BLaER1 (cell line): ENCODE results near the gene FER1L5.

Source experiments
- H3K27ac ChIP-seq: shearing (Covaris generic); formaldehyde crosslinking; 2 replicates; pipeline ENCODE4 v1.8.1; 2022
- H3K27me3 ChIP-seq: shearing (Covaris generic); formaldehyde crosslinking; 2 replicates; pipeline ENCODE4 v1.8.1; 2022
- H3K36me3 ChIP-seq: shearing (Covaris generic); formaldehyde crosslinking; 2 replicates; pipeline ENCODE4 v1.8.1; 2022
- H3K4me1 ChIP-seq: shearing (Covaris generic); formaldehyde crosslinking; 2 replicates; pipeline ENCODE4 v1.8.1; 2022
- H3K4me2 ChIP-seq: shearing (Covaris generic); formaldehyde crosslinking; 2 replicates; pipeline ENCODE4 v1.8.1; 2022
- H3K4me3 ChIP-seq: shearing (Covaris generic); formaldehyde crosslinking; 2 replicates; pipeline ENCODE4 v1.8.1; 2022
- H3K9ac ChIP-seq: shearing (Covaris generic); formaldehyde crosslinking; 2 replicates; pipeline ENCODE4 v1.8.1; 2022
- H3K9me3 ChIP-seq: shearing (Covaris generic); formaldehyde crosslinking; 2 replicates; pipeline ENCODE4 v1.8.1; 2022
- H4K20me1 ChIP-seq: shearing (Covaris generic); formaldehyde crosslinking; 2 replicates; pipeline ENCODE4 v1.8.1; 2022
- Cebpa-rat ChIP-seq: shearing (Covaris generic); IDR thresholded peaks from 2 replicates; pipeline ENCODE4 v1.8.1; 2022

FER1L5 gene

GRCh38 chr2:96669539-96670215, 27.1 kb downstream of the FER1L5 start:
- Histone ChIP-seq H3K4me1 (no peaks in the 10 kb centered on the region), H3K27me3 (no peaks in the 10 kb centered on the region), H3K4me3 (no peak overlapping the region), H3K36me3 (no peaks in the 10 kb centered on the region), H3K4me2 (no peak overlapping the region), H3K9ac (no peak overlapping the region), H3K27ac (no peak overlapping the region), H4K20me1 (no peaks in the 10 kb centered on the region), H3K9me3 (no peaks in the 10 kb centered on the region)
- TF ChIP-seq Cebpa-rat = no peak

- no peak overlapping the region for H3K4me3 ChIP-seq
- TF ChIP-seq Cebpa-rat = no peak
- H3K4me2 ChIP-seq = no peak overlapping the region
- peaks cover 20% of the 10 kb centered on the region for H3K4me1 ChIP-seq
- H4K20me1 ChIP-seq = no peaks in the 10 kb centered on the region
- no peak overlapping the region for H3K9ac ChIP-seq
- H3K9me3 ChIP-seq = no peaks in the 10 kb centered on the region
- H3K27ac ChIP-seq = no peak overlapping the region
- no peaks in the 10 kb centered on the region for H3K27me3 ChIP-seq
- H3K36me3 ChIP-seq = no peaks in the 10 kb centered on the region
Measured at GRCh38 chr2:96679848-96680247, 37.3 kb downstream of the FER1L5 start.

- H3K36me3 ChIP-seq = no peaks in the 10 kb centered on the region
- H3K27ac ChIP-seq = no peak overlapping the region
- H3K9ac ChIP-seq = no peak overlapping the region
- peaks cover 28% of the 10 kb centered on the region for H3K4me1 ChIP-seq
- H4K20me1 ChIP-seq = no peaks in the 10 kb centered on the region
- TF ChIP-seq Cebpa-rat = no peak
- H3K4me3 ChIP-seq = no peak overlapping the region
- no peak overlapping the region for H3K4me2 ChIP-seq
- H3K27me3 ChIP-seq = no peaks in the 10 kb centered on the region
- H3K9me3 ChIP-seq = no peaks in the 10 kb centered on the region
Measured at GRCh38 chr2:96680561-96681141, 38.1 kb downstream of the FER1L5 start.

GRCh38 chr2:96681540-96681939, 39.0 kb downstream of the FER1L5 start:
- Histone ChIP-seq H3K9ac (no peak overlapping the region), H3K9me3 (no peaks in the 10 kb centered on the region), H3K36me3 (no peaks in the 10 kb centered on the region), H3K4me1 (peaks cover 36% of the 10 kb centered on the region), H3K27me3 (no peaks in the 10 kb centered on the region), H3K4me2 (no peak overlapping the region), H4K20me1 (no peaks in the 10 kb centered on the region), H3K4me3 (no peak overlapping the region), H3K27ac (no peak overlapping the region)
- TF ChIP-seq Cebpa-rat = no peak

- Histone ChIP-seq H3K4me2 (peak overlapping the region; percentile 55), H3K27me3 (no peaks in the 10 kb centered on the region), H3K4me3 (no peak overlapping the region)
Measured at GRCh38 chr2:96683307-96683706, 40.7 kb downstream of the FER1L5 start.

GRCh38 chr2:96683972-96684820, 41.6 kb downstream of the FER1L5 start:
- Histone ChIP-seq H3K4me1 (peaks cover 54% of the 10 kb centered on the region), H3K27ac (peak overlapping the region; percentile 16; the same call in 1 of the 2 replicates), H3K4me3 (no peak overlapping the region), H3K9me3 (no peaks in the 10 kb centered on the region), H3K27me3 (no peaks in the 10 kb centered on the region), H3K36me3 (no peaks in the 10 kb centered on the region), H3K9ac (no peak overlapping the region), H4K20me1 (no peaks in the 10 kb centered on the region), H3K4me2 (peak overlapping the region; percentile 55)
- no peak for TF ChIP-seq Cebpa-rat

More at GRCh38 chr2:96683307-96683706, 40.7 kb downstream of the FER1L5 start:
- Histone ChIP-seq H4K20me1 (no peaks in the 10 kb centered on the region), H3K27ac (0 out of 2 replicates have a peak overlapping the region, but pooled peaks have one; percentile 6), H3K36me3 (no peaks in the 10 kb centered on the region), H3K9ac (no peak overlapping the region), H3K9me3 (no peaks in the 10 kb centered on the region), H3K4me1 (peaks cover 46% of the 10 kb centered on the region)
- no peak for TF ChIP-seq Cebpa-rat

- Histone ChIP-seq H3K36me3 (no peaks in the 10 kb centered on the region), H3K27me3 (no peaks in the 10 kb centered on the region), H3K4me2 (peak overlapping the region; percentile 55)
Measured at GRCh38 chr2:96684883-96685576, 42.5 kb downstream of the FER1L5 start.

GRCh38 chr2:96685577-96686459, 43.3 kb downstream of the FER1L5 start:
- Histone ChIP-seq H4K20me1 (no peaks in the 10 kb centered on the region), H3K9me3 (no peaks in the 10 kb centered on the region), H3K27me3 (no peaks in the 10 kb centered on the region), H3K4me2 (peak overlapping the region; percentile 57), H3K27ac (0 out of 2 replicates have a peak overlapping the region, but pooled peaks have one; percentile 35), H3K4me1 (peaks cover 55% of the 10 kb centered on the region), H3K4me3 (no peak overlapping the region), H3K9ac (no peak overlapping the region), H3K36me3 (no peaks in the 10 kb centered on the region)
- no peak for TF ChIP-seq Cebpa-rat

More at GRCh38 chr2:96684883-96685576, 42.5 kb downstream of the FER1L5 start:
- Histone ChIP-seq H4K20me1 (no peaks in the 10 kb centered on the region), H3K9ac (no peak overlapping the region), H3K27ac (no peak overlapping the region), H3K4me1 (peaks cover 55% of the 10 kb centered on the region), H3K9me3 (no peaks in the 10 kb centered on the region), H3K4me3 (no peak overlapping the region)
- TF ChIP-seq Cebpa-rat = no peak

- Histone ChIP-seq H3K27me3 (no peaks in the 10 kb centered on the region), H4K20me1 (no peaks in the 10 kb centered on the region), H3K27ac (no peak overlapping the region), H3K36me3 (no peaks in the 10 kb centered on the region), H3K9ac (no peak overlapping the region), H3K4me3 (no peak overlapping the region), H3K4me1 (peaks cover 55% of the 10 kb centered on the region), H3K4me2 (no peak overlapping the region), H3K9me3 (no peaks in the 10 kb centered on the region)
- TF ChIP-seq Cebpa-rat = no peak
Measured at GRCh38 chr2:96687266-96687665, 44.7 kb downstream of the FER1L5 start.
